Ascending aorta (tissue), 2 donors: ENCODE measurements around the gene SPG7. TPM values are rescaled to one million over a fixed set of nuclear protein-coding genes. Genes with fewer than 3 reads are reported as not detected.

Experiments
- DNase-seq, 2 donors: peaks; one replicate each; pipeline ENCODE4 v3.0.0-alpha.2; 2019; ENCODE audit warnings: low spot score in 2 of 2
- H3K27ac ChIP-seq, 2 donors: fragments of 200-600 bp; sonication (generic); one replicate each; pipeline ENCODE4 v1.5.1; 2016 to 2017; ENCODE audit warnings: mild to moderate bottlenecking in 1 of 2
- H3K27me3 ChIP-seq: fragments of 200-600 bp; sonication (generic); one replicate; pipeline ENCODE4 v1.5.1; 2017
- H3K36me3 ChIP-seq, 2 donors: fragments of 200-600 bp; sonication (generic); one replicate each; pipeline ENCODE4 v1.5.1; 2016
- H3K4me1 ChIP-seq, 2 donors: fragments of 200-600 bp; sonication (generic); one replicate each; pipeline ENCODE4 v1.5.1; 2016 to 2017; ENCODE audit warnings: mild to moderate bottlenecking in 1 of 2
- H3K4me3 ChIP-seq, 2 donors: fragments of 200-600 bp; sonication (generic); one replicate each; pipeline ENCODE4 v1.5.1; 2016 to 2017; ENCODE audit warnings: mild to moderate bottlenecking in 1 of 2
- H3K9me3 ChIP-seq, 2 donors: fragments of 200-600 bp; sonication (generic); one replicate each; pipeline ENCODE4 v1.5.1; 2016
- CTCF ChIP-seq, 3 experiments: fragments of 200-600 bp in 2 of 3; fragments of 450-650 bp in 1 of 3; sonication (generic) in 2 of 3; IDR thresholded peaks; one replicate each; pipeline ENCODE4 v1.5.1; 2016 to 2019; ENCODE audit warnings: antibody characterized with exemption in 3 of 3, mild to moderate bottlenecking in 1 of 3, moderate library complexity in 1 of 3
- intact Hi-C: fragments of 100-400 bp; cut with DNase I; formaldehyde crosslinking; loops from one replicate; pipeline ENCODE4 v1.15.1; 2023
- total RNA-seq: library from RNA; depleted of rRNA; stranded (reverse); fragments of >200 nt; gene quantifications from one replicate; pipeline ENCODE4 v1.1.0, GENCODE V29; 2016

SPG7 gene
- total RNA-seq, 1 donor from 2014 or later, result 108 TPM

- Histone ChIP-seq H3K9me3 (no peaks in the 10 kb centered on the region), H3K27me3 (peaks cover 4% of the 10 kb centered on the region), H3K4me3 (peak overlapping the region in 1 of 2 donors; percentile 38), H3K27ac (no peak overlapping the region), H3K36me3 (no peaks in the 10 kb centered on the region), H3K4me1 (peaks cover 7 to 10% of the 10 kb centered on the region in 2 donors)
- no peak for DNase-seq
- no peak for TF ChIP-seq CTCF (IDR thresholded peaks at IDR 0.05)
- intact Hi-C loops, result no loop called here
Measured at GRCh38 chr16:89576153-89577054, 68.2 kb downstream of the SPG7 start.

DNA sequence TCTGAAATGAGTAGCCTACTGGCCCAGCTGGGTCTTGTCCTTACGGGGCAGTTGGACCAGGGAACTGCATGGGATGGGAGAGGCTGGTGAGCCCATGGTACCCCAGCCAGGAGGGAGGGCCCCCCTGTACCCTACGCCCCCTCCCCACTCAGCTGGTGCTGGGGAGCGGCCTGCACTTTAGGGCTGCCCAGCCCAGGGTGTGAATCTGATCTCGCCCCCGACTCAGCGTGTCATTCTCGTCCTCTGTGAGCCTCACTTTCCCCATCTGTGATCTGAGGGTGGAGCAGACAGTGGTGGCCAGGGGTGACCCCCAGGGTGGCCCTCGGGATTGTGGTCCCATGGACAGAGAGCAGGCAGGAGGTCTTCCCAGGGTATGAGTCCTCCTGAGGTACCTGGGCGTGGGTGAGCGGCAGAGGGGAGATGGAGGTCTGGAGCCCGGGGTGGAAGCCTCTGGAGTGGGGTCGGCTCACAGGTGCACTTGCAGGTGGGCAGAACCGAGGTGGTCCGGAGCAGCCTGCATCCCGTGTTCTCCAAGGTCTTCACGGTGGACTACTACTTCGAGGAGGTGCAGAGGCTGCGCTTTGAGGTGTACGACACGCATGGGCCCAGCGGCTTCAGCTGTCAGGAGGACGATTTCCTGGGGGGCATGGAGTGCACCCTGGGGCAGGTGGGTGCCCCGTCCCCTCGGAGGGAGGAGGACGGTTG, 69.0 kb downstream of the SPG7 start:
- H3K27ac ChIP-seq, result no peak overlapping the region
- H3K4me1 ChIP-seq, result peaks cover 7 to 10% of the 10 kb centered on the region in 2 donors
- H3K27me3 ChIP-seq, result peaks cover 4% of the 10 kb centered on the region
- no peaks in the 10 kb centered on the region for H3K36me3 ChIP-seq
- TF ChIP-seq CTCF (IDR thresholded peaks at IDR 0.05), result no peak
- no peaks in the 10 kb centered on the region for H3K9me3 ChIP-seq
- H3K4me3 ChIP-seq, result no peak overlapping the region
- DNase-seq, result no peak
- intact Hi-C loops, result no loop called here

DNA sequence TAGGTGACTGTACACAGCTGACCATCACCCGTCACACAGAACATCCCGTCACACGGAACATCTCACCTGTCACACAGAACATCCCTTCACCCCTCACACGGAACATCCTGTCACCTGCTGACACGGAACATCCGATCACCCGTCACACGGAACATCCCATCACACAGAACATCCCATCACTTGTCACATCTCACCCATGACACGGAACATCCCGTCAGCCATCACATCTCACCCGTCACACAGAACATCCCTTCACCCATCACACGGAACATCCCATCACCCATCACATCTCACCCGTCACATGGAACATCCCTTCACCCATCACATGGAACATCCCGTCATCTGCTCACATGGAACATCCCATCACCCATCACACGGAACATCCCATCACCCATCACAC, 71.1 kb downstream of the SPG7 start:
- no peak overlapping the region for H3K4me3 ChIP-seq
- H3K27me3 ChIP-seq, result peaks cover 4% of the 10 kb centered on the region
- intact Hi-C loops, result no loop called here
- no peaks in the 10 kb centered on the region for H3K9me3 ChIP-seq
- no peak for TF ChIP-seq CTCF (IDR thresholded peaks at IDR 0.05)
- H3K27ac ChIP-seq, result no peak overlapping the region
- H3K4me1 ChIP-seq, result peaks cover 4 to 10% of the 10 kb centered on the region in 2 donors
- H3K36me3 ChIP-seq, result no peaks in the 10 kb centered on the region
- DNase-seq, result no peak

GRCh38 chr16:89581045-89581695, 73.0 kb downstream of the SPG7 start:
- H3K27ac ChIP-seq, result no peak overlapping the region
- TF ChIP-seq CTCF (IDR thresholded peaks at IDR 0.05), result no peak
- no peak for DNase-seq
- no peaks in the 10 kb centered on the region for H3K27me3 ChIP-seq
- H3K4me3 ChIP-seq, result no peak overlapping the region
- no peaks in the 10 kb centered on the region for H3K4me1 ChIP-seq
- H3K36me3 ChIP-seq, result no peaks in the 10 kb centered on the region
- intact Hi-C loops, result no loop called here
- no peaks in the 10 kb centered on the region for H3K9me3 ChIP-seq

DNA sequence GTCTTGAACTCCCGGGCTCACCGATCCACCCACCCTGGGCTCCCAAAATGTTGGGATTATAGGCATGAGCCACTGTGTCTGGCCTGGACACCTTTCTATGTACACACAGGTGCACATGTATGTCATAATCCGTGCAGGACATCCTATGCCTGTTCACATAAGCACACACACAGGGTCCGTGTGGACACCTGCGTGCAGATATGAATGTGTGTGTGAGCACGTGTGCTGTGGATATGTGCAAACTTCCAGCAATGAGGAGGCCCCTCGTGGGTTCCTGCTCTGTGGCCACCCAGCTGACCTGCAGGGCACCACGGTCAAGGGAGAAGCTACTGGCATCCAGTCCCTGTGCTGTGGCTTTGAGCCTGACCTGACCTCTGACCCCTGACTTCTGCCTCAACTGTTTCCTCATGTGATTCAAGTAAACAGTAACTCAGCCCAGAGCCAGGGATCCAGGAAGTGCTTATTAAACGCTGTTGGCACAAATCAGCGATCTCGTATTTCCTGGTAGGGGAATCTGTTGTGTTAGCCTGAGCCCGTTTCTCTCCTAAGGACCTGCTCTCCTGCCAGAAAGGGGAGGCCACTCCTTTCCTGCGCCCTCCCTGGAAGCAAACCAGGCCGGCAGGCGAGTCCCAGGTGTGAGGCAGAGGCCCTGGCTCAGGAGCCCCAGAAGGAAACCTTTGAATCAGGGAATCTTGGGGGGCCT, 73.8 kb downstream of the SPG7 start:
- no peak for TF ChIP-seq CTCF (IDR thresholded peaks at IDR 0.05)
- no peak for DNase-seq
- H3K4me1 ChIP-seq, result no peaks in the 10 kb centered on the region
- no peak overlapping the region for H3K4me3 ChIP-seq
- H3K27me3 ChIP-seq, result no peaks in the 10 kb centered on the region
- intact Hi-C loops, result no loop called here
- H3K36me3 ChIP-seq, result no peaks in the 10 kb centered on the region
- H3K9me3 ChIP-seq, result no peaks in the 10 kb centered on the region
- no peak overlapping the region for H3K27ac ChIP-seq
